Pancreas (tissue), 10 donors: ENCODE measurements around the gene OCA2. TPM values are rescaled to one million over a fixed set of nuclear protein-coding genes. Genes with fewer than 3 reads are reported as not detected.

Source experiments
- ATAC-seq, 4 donors: fragments of 200-7000 bp; cut with Tn5 transposase; one replicate each; pipeline versions ENCODE4 v1.8.0 to v1.9.1; 2020; ENCODE audit warnings: mild to moderate bottlenecking in 4 of 4, moderate library complexity in 4 of 4
- DNase-seq, 6 donors: peaks; one replicate each; pipeline ENCODE4 v3.0.0-alpha.2; 2020
- FAIRE-seq: peaks from 2 replicates; lab custom pipeline; 2012; peaks lifted over from hg19 to GRCh38; lab: Jason Lieb, UNC
- H3K27ac ChIP-seq, 4 donors: fragments of 200-600 bp; sonication (generic); 1 replicate in 3 of 4; 2 replicates in 1 of 4; pipeline versions ENCODE4 v1.5.0 to v1.8.0; 2020
- H3K27me3 ChIP-seq, 4 donors: fragments of 200-600 bp; one replicate each; pipeline ENCODE4 v1.8.0; 2021
- H3K36me3 ChIP-seq, 3 donors: fragments of 200-600 bp; sonication (generic) in 1 of 3; one replicate each; pipeline versions ENCODE4 v1.5.0 to v1.8.0; 2020 to 2021
- H3K4me1 ChIP-seq, 3 donors: fragments of 200-600 bp; one replicate each; pipeline ENCODE4 v1.8.0; 2021
- H3K4me3 ChIP-seq, 4 donors: fragments of 200-600 bp; sonication (generic) in 2 of 4; one replicate each; pipeline versions ENCODE4 v1.5.0 to v1.8.0; 2020 to 2021
- H3K9me3 ChIP-seq, 4 donors: fragments of 200-600 bp; one replicate each; pipeline ENCODE4 v1.8.0; 2021
- WGBS, 2 donors: extraction: QIAGEN DNeasy Blood & Tissue Kit; methylation state at CpG; one replicate each; pipeline ENCODE4 v1.1.7; 2013; 5-methylcytosine and 5-hydroxymethylcytosine counted together
- intact Hi-C, 3 donors: fragments of 100-400 bp; cut with DNase I; formaldehyde crosslinking; loops; one replicate each; pipeline versions ENCODE4 v1.11.1 to v1.14.2; 2022
- polyA plus RNA-seq, 2 donors: library from polyadenylated mRNA; stranded (reverse); fragments of 200-250 nt; gene quantifications; one replicate each; pipeline ENCODE4 v1.2.3, GENCODE V29; 2013
- total RNA-seq, 6 donors: library from RNA; stranded (reverse); fragmentation: NEBNext Ultra II Directional in 4 of 6; extraction: Animal tissue kit (Norgen Biotek cat#: 25700) in 4 of 6; gene quantifications; one replicate each; pipeline versions ENCODE4 v1.2.1 to v1.2.4, GENCODE V29; 2021 to 2023
- TF ChIP-seq, protein P1 (sequence below), 4 donors: fragments of 200-600 bp; sonication (generic) in 3 of 4; IDR thresholded peaks; one replicate each; pipeline versions ENCODE4 v1.5.0 to v1.8.0; 2021; ENCODE audit warnings: antibody characterized with exemption in 4 of 4
- donor health status: healthy with polysubstance abuse.
- donor health status: DM: no; HTN: no; CAD: no; lungs with moderate emphysema.
- donor health status: DM: no; HTN: no; CAD: no.
- donor health status: control.
- donor health status: control.
- donor health status: Bipolar disorder and iron deficiency.
- donor health status: DM: yes; HTN: yes; CAD: no.
- donor health status: DM: no; HTN: no; CAD: no.
- donor health status: DM: no; HTN: no; CAD: no.
- donor health status: DM: yes; HTN: yes; CAD: no.

Gene OCA2
- total and polyA plus RNA-seq, 8 donors = 0.12 to 0.31 (median 0.18) TPM; not detected in 4

GRCh38 chr15:27782125-27782524, 317.0 kb downstream of the OCA2 start:
- TF ChIP-seq, protein P1, sequence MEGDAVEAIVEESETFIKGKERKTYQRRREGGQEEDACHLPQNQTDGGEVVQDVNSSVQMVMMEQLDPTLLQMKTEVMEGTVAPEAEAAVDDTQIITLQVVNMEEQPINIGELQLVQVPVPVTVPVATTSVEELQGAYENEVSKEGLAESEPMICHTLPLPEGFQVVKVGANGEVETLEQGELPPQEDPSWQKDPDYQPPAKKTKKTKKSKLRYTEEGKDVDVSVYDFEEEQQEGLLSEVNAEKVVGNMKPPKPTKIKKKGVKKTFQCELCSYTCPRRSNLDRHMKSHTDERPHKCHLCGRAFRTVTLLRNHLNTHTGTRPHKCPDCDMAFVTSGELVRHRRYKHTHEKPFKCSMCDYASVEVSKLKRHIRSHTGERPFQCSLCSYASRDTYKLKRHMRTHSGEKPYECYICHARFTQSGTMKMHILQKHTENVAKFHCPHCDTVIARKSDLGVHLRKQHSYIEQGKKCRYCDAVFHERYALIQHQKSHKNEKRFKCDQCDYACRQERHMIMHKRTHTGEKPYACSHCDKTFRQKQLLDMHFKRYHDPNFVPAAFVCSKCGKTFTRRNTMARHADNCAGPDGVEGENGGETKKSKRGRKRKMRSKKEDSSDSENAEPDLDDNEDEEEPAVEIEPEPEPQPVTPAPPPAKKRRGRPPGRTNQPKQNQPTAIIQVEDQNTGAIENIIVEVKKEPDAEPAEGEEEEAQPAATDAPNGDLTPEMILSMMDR (IDR thresholded peaks at IDR 0.05) = no peak
- 66 to 69% methylated on average over 2 of the region's 2 CpGs for WGBS, 2 donors
- Histone ChIP-seq H3K4me3 (no peak overlapping the region), H3K36me3 (no peaks in the 10 kb centered on the region), H3K27ac (no peak overlapping the region), H3K9me3 (no peaks in the 10 kb centered on the region), H3K27me3 (no peaks in the 10 kb centered on the region), H3K4me1 (no peaks in the 10 kb centered on the region)
- FAIRE-seq (no peak), DNase-seq (no peak), ATAC-seq (no peak)
- intact Hi-C loops = no loop called here

DNA sequence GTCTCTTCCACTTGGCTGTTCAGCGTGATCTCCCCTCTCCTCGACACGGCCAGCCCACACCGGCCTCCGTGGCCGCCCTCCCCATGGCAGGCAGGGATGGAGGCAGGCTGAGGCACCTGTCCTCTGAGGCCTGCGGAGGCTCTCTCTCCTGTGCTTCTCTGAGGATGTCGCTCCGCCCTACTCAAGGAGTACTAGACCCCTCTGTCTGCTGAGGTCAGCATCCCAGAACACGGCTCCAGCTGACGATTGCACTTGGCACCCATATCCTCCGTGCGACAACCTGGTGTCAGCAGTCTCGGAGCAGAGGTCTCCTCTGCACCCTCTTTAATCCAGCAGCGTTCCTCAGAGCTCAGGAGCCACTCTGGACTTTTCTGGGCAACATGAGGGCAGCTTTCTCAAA, 322.6 kb downstream of the OCA2 start:
- Histone ChIP-seq H3K27ac (no peak overlapping the region), H3K9me3 (no peaks in the 10 kb centered on the region), H3K36me3 (no peaks in the 10 kb centered on the region), H3K27me3 (no peaks in the 10 kb centered on the region), H3K4me3 (no peak overlapping the region), H3K4me1 (no peaks in the 10 kb centered on the region)
- TF ChIP-seq, protein P1 (IDR thresholded peaks at IDR 0.05) = no peak
- 75 to 83% methylated on average over 15 of the region's 15 CpGs for WGBS, 2 donors
- DNase-seq (no peak), ATAC-seq (no peak), FAIRE-seq (no peak)
- intact Hi-C loops = no loop called here

DNA sequence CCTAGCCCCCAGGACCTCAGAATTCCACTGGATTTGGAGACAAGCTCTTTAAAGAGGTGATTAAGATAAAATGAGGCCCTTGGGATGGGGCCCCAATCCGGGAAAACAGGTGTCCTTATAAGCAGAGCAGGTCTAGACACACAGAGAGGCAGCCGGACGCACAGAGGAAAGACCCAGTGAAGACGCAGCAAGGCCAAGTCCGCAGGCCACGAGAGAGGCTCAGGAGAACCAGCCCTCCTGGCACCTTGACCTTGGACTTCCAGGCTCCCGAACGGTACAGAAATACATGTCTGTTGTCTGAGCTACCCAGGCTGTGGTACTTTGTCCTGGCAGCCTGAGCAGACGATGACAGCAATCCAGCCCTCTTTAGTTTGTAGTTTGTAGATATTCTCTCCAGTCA, 324.5 kb downstream of the OCA2 start:
- Histone ChIP-seq H3K27me3 (no peaks in the 10 kb centered on the region), H3K27ac (no peak overlapping the region), H3K9me3 (no peaks in the 10 kb centered on the region), H3K4me1 (no peaks in the 10 kb centered on the region), H3K4me3 (no peak overlapping the region), H3K36me3 (no peaks in the 10 kb centered on the region)
- intact Hi-C loops = no loop called here
- WGBS, 2 donors = 80 to 90% methylated on average over 9 of the region's 9 CpGs
- TF ChIP-seq, protein P1 (IDR thresholded peaks at IDR 0.05) = no peak
- no peak for FAIRE-seq
- no peak for DNase-seq
- no peak for ATAC-seq

- FAIRE-seq (no peak), DNase-seq (no peak), ATAC-seq (no peak)
- WGBS, 2 donors = 85 to 88% methylated on average over 6 of the region's 6 CpGs
- no peaks in the 10 kb centered on the region for H3K9me3 ChIP-seq
- TF ChIP-seq, protein P1 (IDR thresholded peaks at IDR 0.05) = no peak
- no peaks in the 10 kb centered on the region for H3K36me3 ChIP-seq
- H3K4me1 ChIP-seq = no peaks in the 10 kb centered on the region
- H3K27ac ChIP-seq = no peak overlapping the region
- no peaks in the 10 kb centered on the region for H3K27me3 ChIP-seq
- H3K4me3 ChIP-seq = no peak overlapping the region
- intact Hi-C loops = no loop called here
Measured at GRCh38 chr15:27774191-27774590, 324.9 kb downstream of the OCA2 start.

DNA sequence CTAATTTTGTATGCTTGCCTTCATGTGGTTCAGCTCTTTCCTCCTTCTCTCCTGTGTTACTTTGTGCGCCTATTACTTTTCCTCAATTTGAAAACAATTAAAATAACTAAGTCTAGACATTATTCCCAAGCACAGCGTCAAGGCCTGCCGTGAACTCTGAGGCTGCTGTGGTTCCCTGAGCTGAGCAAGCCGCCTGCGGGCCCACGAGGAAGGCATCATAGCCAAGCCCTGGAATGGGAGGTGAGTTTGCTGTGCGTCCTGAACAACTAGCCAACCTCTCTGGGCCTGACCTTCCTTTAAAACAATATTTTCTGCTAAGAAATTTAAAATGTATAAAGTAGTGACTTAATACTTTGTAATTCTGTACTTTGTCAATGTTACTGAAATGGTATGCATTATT, 327.2 kb downstream of the OCA2 start:
- TF ChIP-seq, protein P1 (IDR thresholded peaks at IDR 0.05) = no peak
- intact Hi-C loops = no loop called here
- Histone ChIP-seq H3K27me3 (no peaks in the 10 kb centered on the region), H3K36me3 (no peaks in the 10 kb centered on the region), H3K9me3 (no peaks in the 10 kb centered on the region), H3K4me1 (no peaks in the 10 kb centered on the region), H3K27ac (no peak overlapping the region), H3K4me3 (no peak overlapping the region)
- FAIRE-seq (no peak), DNase-seq (no peak), ATAC-seq (no peak)
- WGBS, 2 donors = 87 to 91% methylated on average over 7 of the region's 7 CpGs
